Stimulated activated CD4-positive, alpha-beta T cell treated with anti-CD3 and anti-CD28 coated beads, Interleukin-1b, Interleukin-23, amount 100 ng/mL, for 1 hour (primary cell): ENCODE measurements around the gene DQX1.

Experiments used
- DNase-seq, 2 donors: peaks; one replicate each; pipeline ENCODE4 v3.0.0-alpha.2; 2020; ENCODE audit warnings: low read depth in 2 of 2

Gene DQX1

GRCh38 chr2:74511104-74511989 is 14.7 kb downstream of the DQX1 start:
- no peak for DNase-seq

- no peak for DNase-seq
Observed at GRCh38 chr2:74510272-74510671, 15.8 kb downstream of the DQX1 start.

DNA sequence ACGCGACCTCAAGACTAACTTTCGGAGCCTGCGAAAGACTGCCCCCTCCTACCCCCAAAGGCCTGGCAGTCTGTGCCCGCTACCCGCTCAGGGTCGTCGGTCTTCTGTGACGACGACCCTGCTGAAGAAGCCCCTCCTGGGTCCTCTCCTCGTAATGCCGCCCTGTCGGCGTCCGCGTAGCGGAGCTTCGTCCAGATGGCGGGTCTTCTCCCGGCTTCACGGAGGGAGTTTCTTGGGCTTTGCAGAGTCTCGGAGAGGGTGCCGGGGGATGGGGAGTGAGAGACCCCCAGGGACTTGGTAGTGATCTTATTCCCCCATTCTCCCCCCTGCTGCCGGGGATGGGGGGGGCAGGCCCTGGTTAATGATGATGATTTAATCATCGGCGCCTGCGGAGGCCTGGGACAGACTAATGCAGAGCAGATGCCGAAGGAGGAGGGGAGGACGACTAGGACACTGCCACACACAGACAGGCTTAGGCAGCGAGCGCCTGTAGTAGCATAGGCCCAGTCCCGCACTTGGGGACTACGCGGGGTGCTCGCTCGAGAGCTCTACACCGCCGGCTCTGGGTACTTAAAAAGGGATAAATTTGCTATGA is 18.0 kb downstream of the DQX1 start:
- DNase-seq, result no peak

GRCh38 chr2:74507145-74507925 is 18.7 kb downstream of the DQX1 start, which contains the start of gene PCGF1:
TSS of gene PCGF1 (minus strand) at chr2:74507695. CDS start at chr2:74507668, 27 bp downstream.
- DNase-seq, result peak; percentile 94 to 99

DNA sequence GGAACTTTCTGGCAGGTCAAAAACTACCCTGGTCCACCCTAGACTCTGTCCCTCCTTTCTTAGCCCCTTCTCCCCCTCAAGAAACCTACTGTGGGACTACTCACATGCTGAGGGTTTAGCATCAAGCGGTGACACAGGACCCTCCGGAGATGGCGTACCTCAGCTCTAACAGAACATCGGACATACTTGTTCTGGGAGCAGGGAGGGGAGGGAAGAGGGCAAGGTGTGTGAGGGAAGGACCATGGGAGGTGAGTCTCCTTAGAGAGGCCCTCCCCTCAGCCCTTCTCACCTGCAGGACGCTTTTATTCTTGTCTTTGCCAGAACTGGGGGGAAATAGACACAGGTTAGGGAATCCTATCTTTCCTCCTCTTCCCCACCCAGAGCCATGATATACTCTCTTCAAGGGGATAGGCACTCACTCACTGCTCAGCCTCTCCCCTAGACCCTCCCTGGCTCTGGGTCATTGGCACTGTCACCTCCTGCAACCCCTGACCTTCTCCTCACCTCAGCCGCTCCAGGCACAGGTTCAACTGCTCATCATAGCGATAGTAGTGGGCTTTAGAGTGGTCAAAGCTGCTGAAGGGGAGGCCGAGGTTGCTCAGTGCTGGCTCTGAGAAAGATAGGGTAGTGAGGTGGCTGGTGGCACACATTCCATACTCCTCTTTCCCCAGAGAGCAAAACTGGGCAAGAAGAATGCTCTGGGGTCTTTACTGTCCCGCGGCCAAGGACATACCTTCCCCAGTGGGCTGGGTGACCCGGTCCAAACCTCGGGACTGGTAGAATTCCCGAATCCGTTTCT is 20.4 kb downstream of the DQX1 start:
- DNase-seq, result no peak

DNA sequence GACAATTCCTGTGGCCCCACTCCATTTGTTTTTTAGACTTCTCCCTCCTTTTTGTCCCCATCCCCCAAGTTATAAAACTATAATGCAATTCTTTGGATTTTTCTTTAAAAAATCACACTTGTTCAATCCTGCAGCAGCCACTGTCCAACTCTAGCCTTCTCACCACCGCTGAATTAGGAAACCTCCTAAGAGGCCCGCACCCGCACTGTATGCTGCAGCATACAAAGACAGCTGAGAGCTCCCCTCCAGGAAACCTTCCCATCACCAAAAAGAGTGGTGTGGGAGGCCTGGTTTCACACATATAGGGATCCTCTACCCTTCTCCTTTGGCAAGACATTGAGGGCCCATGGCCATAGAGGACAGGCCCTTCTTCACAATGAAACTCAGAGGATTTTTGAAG is 21.4 kb downstream of the DQX1 start:
- no peak for DNase-seq

- no peak for DNase-seq
Observed at GRCh38 chr2:74503506-74504475, 22.2 kb downstream of the DQX1 start.

DNA sequence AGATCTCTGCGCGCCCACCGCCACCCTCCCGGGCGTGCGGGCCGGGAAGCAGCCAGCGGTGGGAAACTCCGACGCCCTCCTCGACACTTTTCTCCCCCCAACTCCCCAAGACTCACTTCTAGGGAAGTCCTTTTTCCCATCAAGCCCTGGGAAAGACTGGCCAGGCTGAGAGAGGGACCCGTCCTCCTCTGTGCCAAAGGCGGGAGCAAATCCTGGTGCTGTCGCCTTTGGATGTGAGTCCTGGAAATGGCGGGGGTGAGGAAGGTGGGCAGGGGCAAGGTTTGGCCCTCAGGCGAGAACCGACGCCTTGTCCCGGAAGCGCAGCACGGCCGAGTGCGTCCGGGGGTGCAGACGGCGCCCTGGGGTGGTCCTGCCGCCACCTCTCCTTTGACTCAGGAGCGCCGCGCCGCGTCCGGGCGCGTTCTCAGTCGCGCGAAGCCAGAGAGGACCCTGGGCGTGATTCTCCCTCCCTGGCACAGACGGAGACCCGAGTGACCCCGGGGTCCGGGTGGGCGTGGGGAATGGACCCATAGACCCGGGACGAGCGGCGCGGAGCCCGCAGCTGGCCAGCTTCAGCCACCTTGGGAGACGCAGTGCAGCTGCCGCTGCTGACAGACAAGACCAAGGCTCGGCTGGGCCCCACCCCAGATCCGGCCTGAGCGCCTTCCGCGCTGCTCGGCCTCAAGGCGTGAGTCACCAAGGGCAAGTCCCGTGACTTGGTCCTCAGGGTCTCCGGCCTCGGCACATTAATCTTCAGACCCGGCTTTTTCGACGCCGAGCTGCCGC is 23.1 kb downstream of the DQX1 start:
- DNase-seq, result no peak

- DNase-seq, result no peak
Observed at GRCh38 chr2:74502147-74502719, 23.8 kb downstream of the DQX1 start.

- DNase-seq, result no peak
Observed at GRCh38 chr2:74501335-74502071, 24.5 kb downstream of the DQX1 start.

GRCh38 chr2:74500578-74500946 is 25.5 kb downstream of the DQX1 start:
- no peak for DNase-seq

- no peak for DNase-seq
Observed at GRCh38 chr2:74499940-74500577, 26.0 kb downstream of the DQX1 start.

DNA sequence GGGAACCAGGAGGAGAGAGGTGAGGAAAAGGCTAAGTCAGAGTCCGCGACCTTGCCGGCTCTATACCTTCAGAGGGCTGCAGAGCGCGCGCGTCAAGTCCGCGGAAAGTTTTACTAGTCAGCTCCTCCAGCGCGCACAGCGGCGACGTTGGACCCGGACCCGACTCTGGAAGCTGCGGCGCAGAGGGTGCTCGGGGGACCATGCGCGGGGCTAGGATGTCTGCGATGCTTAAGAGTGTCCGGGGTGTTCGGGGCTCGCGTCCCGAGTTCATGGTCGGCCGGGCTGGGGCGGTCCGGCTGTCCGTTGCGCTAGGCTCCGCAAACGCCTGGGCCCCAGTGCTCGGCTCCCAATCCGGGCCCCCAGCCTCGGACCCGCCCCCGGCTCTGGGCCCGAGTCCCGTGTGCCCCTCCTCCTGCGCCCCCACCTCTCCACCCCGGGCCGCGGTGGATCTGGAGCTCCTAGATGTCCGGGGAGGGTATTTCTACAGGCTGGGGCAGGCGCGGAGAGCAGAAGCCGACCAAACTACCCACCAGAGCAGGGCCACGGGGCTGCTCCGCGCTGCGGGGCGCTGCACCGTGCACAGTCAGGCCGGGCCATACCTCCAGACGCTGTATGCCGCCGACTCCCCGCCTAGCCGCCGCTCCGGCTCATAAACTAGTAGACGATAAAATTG is 26.6 kb downstream of the DQX1 start, which contains the start of gene LBX2:
Gene LBX2, minus strand, starts transcription at position 337 of the 673 bp plus-strand sequence. Its CDS starts 66 bp downstream, at position 271.
- DNase-seq, result no peak

DNA sequence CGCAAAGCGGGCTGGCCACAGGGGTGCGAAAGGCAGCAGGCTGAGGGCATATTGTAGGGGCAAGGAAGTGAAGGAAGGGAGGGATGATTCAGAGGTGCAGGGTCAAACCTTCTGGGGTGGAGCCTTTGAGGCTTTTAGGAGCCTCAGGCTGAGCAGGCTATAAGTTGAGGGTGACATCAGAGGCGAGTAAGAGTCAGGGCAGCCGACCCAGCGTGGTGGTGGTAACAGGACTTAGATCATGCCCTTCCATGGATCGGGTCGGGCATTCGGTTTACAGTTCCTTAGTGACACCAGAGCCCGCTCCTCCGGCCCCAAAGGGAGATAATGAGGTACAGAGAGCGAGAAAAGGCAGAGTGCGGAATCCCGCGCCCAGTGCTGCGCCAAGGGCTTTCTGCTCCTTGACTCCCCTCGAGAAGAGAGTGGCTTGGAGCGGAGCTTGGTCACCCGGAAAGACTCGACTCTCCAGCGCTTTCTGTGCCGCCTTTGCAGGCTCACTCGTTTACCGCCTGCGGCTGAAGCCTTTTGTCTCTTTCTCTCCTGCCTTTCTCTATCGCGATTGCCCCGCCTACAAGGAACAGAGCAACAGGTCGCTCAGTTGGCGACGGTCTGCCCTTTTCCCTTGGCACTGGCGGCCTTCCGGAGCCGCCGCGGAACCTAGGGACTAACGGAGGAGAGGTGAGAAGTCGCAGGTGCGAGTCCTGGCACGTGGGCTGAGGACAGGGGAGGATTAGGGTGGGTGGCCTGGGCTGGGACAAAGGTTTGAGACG is 27.3 kb downstream of the DQX1 start:
- DNase-seq, result no peak

DNA sequence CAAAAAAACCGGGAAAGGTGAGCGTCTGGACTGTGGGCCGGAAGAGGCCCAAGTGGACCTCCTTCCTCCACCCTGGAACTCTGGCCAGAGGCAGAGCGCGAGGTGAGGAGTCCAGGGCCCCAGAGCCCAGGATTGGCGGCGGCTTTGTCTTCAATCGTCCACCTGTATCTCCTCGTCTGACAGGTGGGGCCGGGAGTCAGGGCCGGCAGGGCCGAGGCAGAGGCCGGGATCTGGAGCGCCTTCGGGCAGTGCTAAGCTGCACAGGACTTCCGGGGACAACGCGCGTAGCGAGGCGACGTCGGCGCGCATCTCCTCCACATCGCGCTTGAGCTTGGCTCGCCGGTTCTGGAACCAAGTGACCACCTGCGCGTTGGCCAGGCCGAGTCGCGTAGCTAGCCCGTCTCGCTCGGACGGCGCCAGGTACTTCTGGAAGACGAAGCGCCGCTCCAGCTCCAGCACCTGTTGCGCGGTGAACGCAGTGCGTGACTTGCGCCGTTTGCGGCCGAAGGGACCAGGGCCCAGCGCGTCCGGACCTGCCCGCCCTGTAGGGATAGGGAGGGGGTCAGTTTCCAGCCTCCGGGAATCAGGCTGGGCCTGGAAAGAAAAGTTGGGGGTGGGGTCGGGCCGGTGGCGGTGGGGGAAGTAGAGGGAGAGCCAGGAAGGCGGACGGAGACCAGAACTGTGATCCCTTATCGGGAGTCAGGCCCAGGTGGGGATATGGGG is 28.1 kb downstream of the DQX1 start:
- no peak for DNase-seq
